ENCODE data around the gene MXRA8.
A peak's percentile ranks its signal among the peaks of the same experiment; 100 is the strongest.
"Not testable (repeated sequence)": the region's sequence is repeated elsewhere in the genome, so short reads cannot be mapped to it uniquely, and the experiment has no call there.

MXRA8 gene

DNA sequence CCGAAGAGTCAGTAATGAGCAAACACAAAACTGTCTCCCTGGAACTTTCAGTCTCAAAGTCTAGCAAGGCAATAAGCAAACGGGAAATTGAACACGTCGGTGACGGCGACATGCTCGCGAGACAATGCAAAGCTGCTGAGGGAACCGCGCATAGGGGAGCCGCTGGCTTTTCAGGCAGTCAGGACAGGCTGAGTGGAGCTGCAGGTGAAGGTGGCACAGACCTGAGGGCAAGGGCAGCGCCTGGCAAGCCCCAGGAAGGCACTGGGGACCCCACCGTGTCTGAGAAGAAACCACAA, 38.8 kb downstream of the MXRA8 start:
- no peak for DNase-seq (ENCODE audit: low spot score)

GRCh38 chr1:1318777-1319645, 39.3 kb downstream of the MXRA8 start:
- DNase-seq (ENCODE audit: low spot score): no peak

GRCh38 chr1:1318131-1318652, 40.2 kb downstream of the MXRA8 start:
- DNase-seq (ENCODE audit: low spot score): peak; percentile 59

DNA sequence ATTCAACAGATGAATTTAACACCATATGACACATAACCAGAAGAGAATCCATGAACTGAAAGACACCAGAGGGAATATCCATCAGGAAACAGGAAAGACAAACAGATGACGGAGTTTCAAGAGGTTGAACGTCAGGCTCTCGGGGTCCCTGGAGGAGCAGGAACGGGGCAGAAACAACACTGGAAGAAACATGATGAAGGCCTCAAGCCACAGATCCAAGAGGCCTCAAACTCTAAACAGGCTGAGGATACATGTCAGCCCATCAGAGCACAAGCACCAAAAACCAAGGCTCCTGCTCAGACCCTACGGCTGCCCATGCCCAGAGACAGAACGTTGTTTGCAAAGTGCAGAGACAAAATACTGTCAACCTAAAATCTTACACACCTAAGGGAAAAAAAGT, 40.9 kb downstream of the MXRA8 start:
- DNase-seq (ENCODE audit: low spot score): no peak

- DNase-seq (ENCODE audit: low spot score): not testable (repeated sequence)
These were observed 42.2 kb downstream of the MXRA8 start for GRCh38 chr1:1316199-1316598.

DNA sequence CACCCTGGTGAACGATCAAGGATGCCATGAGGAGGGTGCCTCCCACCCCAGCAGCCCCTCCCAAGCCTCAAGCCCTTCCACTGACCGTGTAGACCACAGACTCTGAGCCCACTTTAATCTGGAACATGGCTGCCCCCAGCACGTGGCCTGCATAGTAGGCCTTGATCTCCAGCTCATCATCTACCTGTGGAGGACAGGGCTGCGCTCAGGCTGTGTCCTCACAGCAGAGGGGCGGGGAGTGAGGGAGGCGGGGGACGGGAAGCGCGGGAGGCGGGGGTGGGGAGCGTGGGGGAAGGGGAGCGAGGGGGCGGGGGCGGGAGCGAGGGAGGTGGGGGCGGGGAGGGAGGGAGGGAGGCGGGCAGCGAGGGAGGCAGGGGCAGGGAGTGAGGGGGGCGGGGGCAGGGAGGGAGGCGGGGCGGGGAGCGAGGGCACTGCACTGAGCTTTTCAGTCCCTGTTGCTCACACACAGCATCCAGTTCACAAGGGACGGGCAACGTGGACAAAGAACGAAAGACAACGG, 42.9 kb downstream of the MXRA8 start:
- no peak for DNase-seq (ENCODE audit: low spot score)

DNA sequence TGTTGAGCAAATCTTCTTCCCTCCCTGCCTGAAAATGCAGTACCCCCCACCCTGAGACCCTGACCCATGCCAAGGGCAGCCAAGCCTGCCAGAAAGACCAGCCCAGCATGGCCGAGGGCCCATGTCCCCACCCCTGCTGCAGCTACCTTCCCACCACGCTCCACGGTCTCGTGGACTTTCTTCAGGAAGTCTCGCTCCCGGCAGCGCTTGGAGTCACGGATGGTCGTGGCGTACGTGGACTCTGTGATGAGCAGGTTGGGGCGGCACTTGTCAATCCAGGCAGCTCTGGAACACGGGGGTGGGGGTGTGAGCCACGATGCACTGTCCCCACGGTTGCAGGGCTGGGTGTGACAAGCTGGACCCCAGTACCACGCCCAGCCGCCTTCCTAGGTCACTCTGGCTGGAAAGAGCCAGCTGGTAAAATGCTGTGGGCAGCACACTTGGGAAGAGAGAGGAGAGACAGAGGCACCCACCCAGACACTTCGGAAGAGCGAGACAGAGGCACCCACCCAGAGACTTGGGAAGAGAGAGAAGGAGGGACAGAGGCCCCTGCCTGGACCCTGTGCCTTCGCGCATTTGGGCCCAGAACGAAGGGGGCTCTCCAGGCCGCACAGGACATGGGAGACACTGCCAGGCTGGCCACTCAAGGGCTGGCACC, 43.5 kb downstream of the MXRA8 start:
- no peak for DNase-seq (ENCODE audit: low spot score)

DNA sequence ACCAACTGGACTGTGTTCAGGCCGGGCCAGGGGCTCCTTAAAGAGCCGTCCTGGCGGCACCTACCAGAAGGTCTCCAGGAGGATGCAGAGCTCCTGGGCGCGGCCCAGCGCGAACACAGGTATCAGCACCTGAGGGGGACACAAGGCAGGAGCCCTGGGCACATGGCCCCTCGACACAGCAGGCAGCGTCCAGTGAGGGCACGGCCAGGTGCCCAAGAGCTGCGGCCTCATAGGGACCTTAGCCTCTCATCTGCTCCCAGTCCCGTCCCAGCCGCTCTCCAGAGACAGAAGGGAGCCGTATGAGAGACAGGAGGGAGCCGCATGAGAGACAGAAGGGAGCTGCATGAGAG, 44.1 kb downstream of the MXRA8 start:
- no peak for DNase-seq (ENCODE audit: low spot score)

- no peak for DNase-seq (ENCODE audit: low spot score)
These were observed 44.7 kb downstream of the MXRA8 start for GRCh38 chr1:1313500-1314236.

DNA sequence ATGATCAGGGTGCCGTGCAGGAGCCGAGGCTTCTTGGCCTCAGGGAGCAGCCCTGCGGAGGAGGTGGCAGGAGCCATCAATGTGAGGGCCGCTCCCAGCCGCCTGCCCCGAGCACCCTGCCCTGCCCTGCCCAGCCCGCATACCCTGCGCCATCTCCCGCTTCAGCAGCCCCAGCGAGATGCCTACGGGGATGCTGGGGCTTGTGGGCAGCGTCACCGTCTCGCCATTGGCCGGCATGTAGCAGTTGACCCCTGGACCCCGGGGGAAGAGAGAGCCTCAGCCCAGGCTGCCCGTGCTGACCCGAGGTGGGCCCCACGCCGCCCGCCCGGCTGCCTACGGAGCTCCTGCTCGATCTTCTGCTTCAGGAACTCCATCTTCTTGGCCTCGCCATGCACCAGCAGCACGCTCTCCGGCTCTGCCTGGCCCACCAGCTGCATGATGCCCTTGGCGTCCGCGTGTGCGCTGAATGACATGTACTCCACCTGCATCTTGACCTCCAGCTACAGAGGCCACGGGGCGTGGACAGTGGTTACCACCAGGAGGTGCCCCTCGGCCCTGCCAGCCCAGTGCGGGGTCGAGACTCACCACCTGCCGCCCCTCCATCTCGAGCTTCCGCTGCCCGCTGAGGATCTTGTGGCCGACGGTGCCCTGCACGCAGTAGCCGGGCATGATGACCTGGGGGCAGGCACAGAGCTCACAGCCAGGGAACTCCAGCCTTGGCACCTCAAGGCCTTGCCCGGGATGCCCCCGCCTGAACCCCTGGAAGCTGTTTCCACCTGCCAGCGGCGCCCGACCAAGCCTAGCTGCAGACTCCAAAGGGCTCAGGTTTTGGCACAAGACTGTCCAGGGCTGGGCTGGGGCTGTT, 45.7 kb downstream of the MXRA8 start:
- no peak for DNase-seq (ENCODE audit: low spot score)

GRCh38 chr1:1311107-1312104, 46.9 kb downstream of the MXRA8 start:
- DNase-seq (ENCODE audit: low spot score): no peak

GRCh38 chr1:1310476-1311053, 47.8 kb downstream of the MXRA8 start:
- no peak for DNase-seq (ENCODE audit: low spot score)

- DNase-seq (ENCODE audit: low spot score): no peak
These were observed 48.3 kb downstream of the MXRA8 start for GRCh38 chr1:1310109-1310385.

GRCh38 chr1:1309251-1310108, 48.9 kb downstream of the MXRA8 start:
- no peak for DNase-seq (ENCODE audit: low spot score)

- no peak for DNase-seq (ENCODE audit: low spot score)
These were observed 49.6 kb downstream of the MXRA8 start for GRCh38 chr1:1308756-1309250.

DNA sequence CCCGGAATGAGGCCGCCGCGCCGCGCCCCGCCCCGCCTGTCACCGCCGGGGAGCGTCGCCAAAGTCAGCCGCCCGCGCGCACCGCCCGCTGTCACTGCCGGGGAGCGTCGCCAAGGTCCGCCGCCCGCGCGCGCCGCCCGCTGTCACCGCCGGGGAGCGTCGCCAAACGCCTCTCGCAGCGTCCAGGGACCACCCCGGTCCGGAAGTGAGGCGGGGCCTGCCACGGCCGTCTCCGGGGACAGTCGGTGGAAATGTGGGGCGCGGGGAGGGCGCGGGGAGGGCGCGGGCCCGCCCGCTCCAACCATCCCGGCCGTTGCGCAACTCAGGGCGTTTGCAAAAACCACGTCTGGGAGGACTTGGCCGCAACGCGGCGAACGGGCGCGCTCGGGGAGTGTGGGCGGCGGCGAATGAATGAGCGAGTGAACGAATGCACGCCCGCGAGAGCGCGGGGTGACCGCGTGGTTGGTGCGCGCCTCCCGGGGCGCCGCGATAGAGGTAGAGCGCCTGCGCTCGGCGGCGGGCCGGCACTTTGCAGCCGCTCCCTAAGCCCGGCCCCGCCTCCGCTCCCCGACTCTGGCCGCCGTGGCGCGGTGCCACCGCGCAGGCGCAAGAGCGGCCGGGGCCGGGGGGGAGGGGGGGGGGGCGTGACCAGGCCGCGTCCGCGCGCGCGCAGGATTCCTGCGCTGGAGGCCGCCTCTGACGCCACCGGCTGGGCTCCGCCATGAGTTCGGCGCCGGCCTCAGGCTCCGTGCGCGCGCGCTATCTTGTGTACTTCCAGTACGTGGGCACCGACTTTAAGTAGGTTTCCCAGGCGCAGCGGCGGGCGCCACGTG, 50.2 kb downstream of the MXRA8 start, which contains the start of the genes ACAP3 and PUSL1:
TSS of gene ACAP3 (minus strand) at position 8 of the 833 bp plus-strand sequence. CDS start 115 bp downstream, outside the sequence.
TSS of gene PUSL1 (plus strand) at position 675 of the 833 bp plus-strand sequence. CDS start at position 722, 47 bp downstream.
- DNase-seq (ENCODE audit: low spot score): peak; percentile 91

DNA sequence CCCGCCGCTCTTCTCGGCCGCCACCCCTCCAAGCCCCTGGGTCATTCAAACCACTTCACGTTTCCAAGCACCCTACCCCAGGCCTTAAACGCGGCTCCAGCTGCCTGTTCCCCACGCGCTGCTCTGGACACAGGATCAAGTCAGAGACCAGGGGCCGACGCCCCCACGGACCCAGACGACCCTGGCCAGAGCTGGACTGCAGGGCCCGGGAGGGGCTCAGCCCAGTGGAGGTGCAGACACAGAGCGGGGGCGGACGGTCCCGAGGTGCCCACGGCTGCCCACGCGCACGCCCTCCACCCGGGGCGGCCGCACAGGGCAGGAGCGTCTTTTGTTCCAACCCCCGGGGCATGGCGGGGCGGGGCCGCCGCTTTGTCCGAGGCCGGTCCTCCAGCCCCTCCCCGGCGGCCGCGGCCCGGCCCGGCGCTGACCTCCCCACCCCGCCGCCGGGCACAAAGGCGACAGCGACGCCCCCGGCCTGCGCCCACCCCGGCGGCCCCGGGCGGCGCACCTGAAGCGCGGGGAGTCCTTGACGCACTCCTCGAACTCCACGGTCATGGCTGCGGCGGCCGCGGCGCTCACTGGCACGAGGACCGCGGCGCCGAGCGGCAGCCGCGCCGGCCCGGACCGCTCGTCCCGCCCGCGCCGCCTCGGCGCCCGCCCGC, 51.0 kb downstream of the MXRA8 start:
- DNase-seq (ENCODE audit: low spot score): no peak

Data from putamen (tissue), 1 donor.